Measurements from ENCODE around the gene CARMIL1. TPM values are rescaled to one million over a fixed set of nuclear protein-coding genes. Genes with fewer than 3 reads are reported as not detected.

CARMIL1 gene
- total RNA-seq, 1 experiment from 2014 or later: 23.6 TPM

GRCh38 chr6:25508051-25508450 is 228.9 kb downstream of the CARMIL1 start:
- Histone ChIP-seq H3K4me1 (ENCODE audit: insufficient read depth, low read length) (no peaks in the 10 kb centered on the region), H3K14ac (ENCODE audit: insufficient read depth, low read length) (no peak overlapping the region), H3K56ac (ENCODE audit: insufficient read length, low read depth, low read length) (no peak overlapping the region), H4K91ac (ENCODE audit: insufficient read length, low read depth, low read length) (no peak overlapping the region), H3T11ph (ENCODE audit: low read length) (no peak overlapping the region), H3K18ac (ENCODE audit: insufficient read length, low read depth, low read length) (no peak overlapping the region), H3K9me3 (ENCODE audit: control insufficient read depth, low read depth, low read length) (no peaks in the 10 kb centered on the region), H3K27ac (ENCODE audit: insufficient read length, low read depth, low read length) (no peak overlapping the region), H2AK5ac (ENCODE audit: insufficient read length, low read length) (no peak overlapping the region), H3K4ac (ENCODE audit: low read depth, low read length) (no peak overlapping the region), H3K79me2 (ENCODE audit: insufficient read depth, low read length) (no peaks in the 10 kb centered on the region), H2BK20ac (ENCODE audit: low read depth, low read length, poor library complexity, severe bottlenecking) (no peak overlapping the region), H3K23me2 (ENCODE audit: insufficient read length, low read depth, low read length, poor library complexity, severe bottlenecking) (no peaks in the 10 kb centered on the region), H3K23ac (ENCODE audit: insufficient read length, low read depth, low read length) (no peak overlapping the region), H2AFZ (ENCODE audit: low read length) (no peak overlapping the region), H3K4me2 (ENCODE audit: insufficient read depth, insufficient read length, low read length) (no peak overlapping the region), H3K9ac (ENCODE audit: extremely low read depth, insufficient read length, low read length) (no peak overlapping the region), H2BK12ac (ENCODE audit: insufficient read length, low read depth, low read length) (no peak overlapping the region), H4K5ac (ENCODE audit: insufficient read length, low read depth, low read length) (no peak overlapping the region), H3K27me3 (ENCODE audit: insufficient read depth, low read length) (no peaks in the 10 kb centered on the region), H4K8ac (replicated peaks; ENCODE audit: insufficient read length, low read depth, low read length) (no peak overlapping the region), H2BK5ac (ENCODE audit: insufficient read length, low read length) (no peak overlapping the region), H2BK15ac (ENCODE audit: low read depth, low read length) (no peak overlapping the region), H3K79me1 (ENCODE audit: insufficient read depth, low read depth, low read length, poor library complexity, severe bottlenecking) (no peaks in the 10 kb centered on the region), H4K20me1 (ENCODE audit: control insufficient read depth, insufficient read depth, insufficient read length) (no peaks in the 10 kb centered on the region), H2BK120ac (ENCODE audit: low read depth, low read length, poor library complexity, severe bottlenecking) (no peak overlapping the region)
- H3K36me3 Mint-ChIP-seq (ENCODE audit: insufficient read depth in 1 of 3, low read depth in 3 of 3): no peaks in the 10 kb centered on the region; a peak in 1 of 7 replicates
- no peak overlapping the region for H3K27ac Mint-ChIP-seq
- H3K4me1 Mint-ChIP-seq: peaks cover 0 to 2% of the 10 kb centered on the region in 2 experiments; a peak in 1 of 4 replicates
- H3K27me3 Mint-ChIP-seq (ENCODE audit: low read depth): no peaks in the 10 kb centered on the region
- no peaks in the 10 kb centered on the region for H3K9me3 Mint-ChIP-seq
- H3K4me3 Mint-ChIP-seq: no peak overlapping the region
- no peak for TF ChIP-seq CTCF (conservative IDR thresholded peaks at IDR 0.05)
- no CpG with 5 or more reads among the region's 3 CpGs for WGBS (ENCODE audit: extremely low coverage, insufficient read length, low lambda C conversion rate)
- DNase-seq: no peak

Data from H9 (cell line).